Occipital lobe (tissue), 2 donors: ENCODE data around the gene ZNF445. TPM values are rescaled to one million over a fixed set of nuclear protein-coding genes. Genes with fewer than 3 reads are reported as not detected.
"Not testable (repeated sequence)": the region's sequence is repeated elsewhere in the genome, so short reads cannot be mapped to it uniquely, and the experiment has no call there.

Experiments used
- DNase-seq: peaks from one replicate; lab custom pipeline; 2025; lab: John Stamatoyannopoulos, UW
- total RNA-seq: library from RNA; depleted of rRNA; stranded (reverse); fragments of >200 nt; gene quantifications from one replicate; pipeline ENCODE4 v1.2.3, GENCODE V29; 2014

ZNF445 gene
- total RNA-seq, 1 donor from 2014 or later = 39.6 TPM

GRCh38 chr3:44436181-44436580 lies 41.3 kb downstream of the ZNF445 start:
- no peak for DNase-seq

GRCh38 chr3:44434834-44435510 lies 42.5 kb downstream of the ZNF445 start:
- no peak for DNase-seq

GRCh38 chr3:44430466-44430865 lies 47.0 kb downstream of the ZNF445 start:
- DNase-seq = no peak

- no peak for DNase-seq
Observed at GRCh38 chr3:44429459-44429858, 48.0 kb downstream of the ZNF445 start.

- no peak for DNase-seq
Observed at GRCh38 chr3:44428910-44429309, 48.6 kb downstream of the ZNF445 start.

- no peak for DNase-seq
Observed at GRCh38 chr3:44427683-44428082, 49.8 kb downstream of the ZNF445 start.

- DNase-seq = no peak
Observed at GRCh38 chr3:44424758-44425157, 52.7 kb downstream of the ZNF445 start.

- no peak for DNase-seq
Observed at GRCh38 chr3:44421280-44421679, 56.2 kb downstream of the ZNF445 start.

GRCh38 chr3:44420676-44421075 lies 56.8 kb downstream of the ZNF445 start:
- no peak for DNase-seq

- DNase-seq = no peak
Observed at GRCh38 chr3:44419923-44420650, 57.4 kb downstream of the ZNF445 start.

GRCh38 chr3:44419116-44419922 lies 58.2 kb downstream of the ZNF445 start:
- DNase-seq = no peak

GRCh38 chr3:44418549-44418948 lies 58.9 kb downstream of the ZNF445 start:
- no peak for DNase-seq

GRCh38 chr3:44418118-44418517 lies 59.4 kb downstream of the ZNF445 start:
- not testable (repeated sequence) for DNase-seq

GRCh38 chr3:44416031-44417030 lies 61.1 kb downstream of the ZNF445 start:
- no peak for DNase-seq

- DNase-seq = no peak
Observed at GRCh38 chr3:44415421-44415820, 62.0 kb downstream of the ZNF445 start.

- no peak for DNase-seq
Observed at GRCh38 chr3:44414517-44415090, 62.9 kb downstream of the ZNF445 start.

GRCh38 chr3:44412365-44412764 lies 65.1 kb downstream of the ZNF445 start:
- no peak for DNase-seq

GRCh38 chr3:44411031-44411645 lies 66.3 kb downstream of the ZNF445 start:
- DNase-seq = no peak

GRCh38 chr3:44409640-44410410 lies 67.6 kb downstream of the ZNF445 start:
- no peak for DNase-seq
